Measurements from ENCODE around the gene MARCHF5. TPM values are rescaled to one million over a fixed set of nuclear protein-coding genes. Genes with fewer than 3 reads are reported as not detected.
"Not testable (repeated sequence)": the region's sequence is repeated elsewhere in the genome, so short reads cannot be mapped to it uniquely, and the experiment has no call there.

Gene MARCHF5
- polyA plus RNA-seq, 2 donors, result 23.9 to 32.5 TPM

DNA sequence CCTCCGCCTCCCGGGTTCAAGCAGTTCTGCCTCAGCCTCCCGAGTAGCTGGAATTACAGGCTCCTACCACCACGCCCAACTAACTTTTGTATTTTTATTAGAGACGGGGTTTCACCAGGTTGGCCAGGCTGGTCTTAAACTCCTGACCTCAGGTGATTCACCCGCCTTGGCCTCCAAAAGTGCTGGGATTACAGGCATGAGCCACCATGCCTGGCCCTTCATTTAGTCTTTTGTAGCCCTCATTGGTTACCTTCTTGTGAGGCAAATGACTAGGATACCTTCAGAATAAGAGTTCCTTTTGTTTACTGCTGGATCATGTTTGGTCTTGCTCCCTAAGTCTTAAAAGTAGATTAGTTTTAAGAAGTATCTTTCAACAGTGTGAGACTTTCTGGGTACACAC is 39.0 kb downstream of the MARCHF5 start:
- H3K4me3 ChIP-seq (ENCODE audit: low read depth in 1 of 2, low read length in 2 of 2); H3K4me1 ChIP-seq (ENCODE audit: control insufficient read depth in 2 of 2, insufficient read depth in 2 of 2, low read length in 1 of 2); H3K27me3 ChIP-seq (ENCODE audit: control insufficient read depth in 1 of 2, insufficient read depth in 2 of 2, low read length in 2 of 2); H3K36me3 ChIP-seq (ENCODE audit: control insufficient read depth in 2 of 2, insufficient read depth in 2 of 2, low read length in 1 of 2); H3K9me3 ChIP-seq (ENCODE audit: control insufficient read depth in 2 of 2, insufficient read depth in 1 of 2, low read depth in 1 of 2, low read length in 1 of 2): not testable (repeated sequence)
- peak overlapping the region; percentile 3 to 5 for H3K27ac ChIP-seq (ENCODE audit: low read depth in 2 of 2, low read length in 1 of 2)
- WGBS, 2 donors, result 60 to 68% methylated on average over 6 of the region's 6 CpGs

DNA sequence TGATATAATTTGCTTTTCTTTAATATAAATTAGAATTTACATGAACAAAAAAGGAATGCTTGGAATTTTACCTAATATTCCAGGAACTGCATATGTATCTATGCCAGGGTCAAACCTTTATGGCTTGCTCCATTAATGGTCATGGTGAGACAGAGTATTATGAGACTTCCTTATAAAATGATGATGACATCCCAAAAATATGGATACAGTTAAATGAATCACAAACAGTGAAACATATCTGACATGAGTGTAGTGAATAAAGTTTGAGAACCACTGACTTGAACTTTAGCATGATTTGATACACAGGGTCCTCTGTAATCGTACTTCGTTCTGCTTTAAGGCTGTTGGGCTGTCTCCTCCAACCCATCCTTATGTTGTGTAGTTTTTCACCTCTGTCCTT is 51.8 kb downstream of the MARCHF5 start:
- Histone ChIP-seq H3K27ac (ENCODE audit: low read depth in 2 of 2, low read length in 1 of 2) (peak overlapping the region in 1 of 2 donors; percentile 58), H3K36me3 (ENCODE audit: control insufficient read depth in 2 of 2, insufficient read depth in 2 of 2, low read length in 1 of 2) (peaks cover 0 to 7% of the 10 kb centered on the region in 2 donors), H3K4me3 (ENCODE audit: low read depth in 1 of 2, low read length in 2 of 2) (no peak overlapping the region), H3K27me3 (ENCODE audit: control insufficient read depth in 1 of 2, insufficient read depth in 2 of 2, low read length in 2 of 2) (no peaks in the 10 kb centered on the region), H3K4me1 (ENCODE audit: control insufficient read depth in 2 of 2, insufficient read depth in 2 of 2, low read length in 1 of 2) (no peaks in the 10 kb centered on the region), H3K9me3 (ENCODE audit: control insufficient read depth in 2 of 2, insufficient read depth in 1 of 2, low read depth in 1 of 2, low read length in 1 of 2) (no peaks in the 10 kb centered on the region)
- 96% methylated on average over 2 of the region's 2 CpGs for WGBS, 2 donors

DNA sequence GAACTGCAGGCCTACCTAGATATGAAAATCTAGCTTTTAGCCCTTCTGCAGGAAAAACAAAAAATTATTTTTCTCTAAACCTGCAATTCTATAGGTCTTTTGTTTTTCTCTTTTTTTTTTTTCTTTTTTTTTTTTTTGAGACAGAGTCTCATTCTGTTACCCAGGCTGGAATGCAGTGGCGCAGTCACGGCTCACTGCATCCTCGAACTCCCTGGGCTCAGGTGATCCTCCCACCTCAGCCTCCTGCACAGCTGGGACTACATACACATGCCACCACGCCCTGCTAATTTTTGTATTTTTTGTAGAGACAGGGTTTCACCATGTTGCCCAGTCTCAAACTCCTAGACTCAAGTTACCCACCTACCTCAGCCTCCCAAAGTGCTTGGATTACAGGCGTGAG is 54.6 kb downstream of the MARCHF5 start:
- 97% methylated on average over 5 of the region's 5 CpGs for WGBS, 2 donors
- not testable (repeated sequence) for H3K27ac ChIP-seq (ENCODE audit: low read depth in 2 of 2, low read length in 1 of 2); H3K9me3 ChIP-seq (ENCODE audit: control insufficient read depth in 2 of 2, insufficient read depth in 1 of 2, low read depth in 1 of 2, low read length in 1 of 2); H3K27me3 ChIP-seq (ENCODE audit: control insufficient read depth in 1 of 2, insufficient read depth in 2 of 2, low read length in 2 of 2); H3K4me3 ChIP-seq (ENCODE audit: low read depth in 1 of 2, low read length in 2 of 2); H3K4me1 ChIP-seq (ENCODE audit: control insufficient read depth in 2 of 2, insufficient read depth in 2 of 2, low read length in 1 of 2)
- peaks cover 0 to 11% of the 10 kb centered on the region in 2 donors for H3K36me3 ChIP-seq (ENCODE audit: control insufficient read depth in 2 of 2, insufficient read depth in 2 of 2, low read length in 1 of 2)

DNA sequence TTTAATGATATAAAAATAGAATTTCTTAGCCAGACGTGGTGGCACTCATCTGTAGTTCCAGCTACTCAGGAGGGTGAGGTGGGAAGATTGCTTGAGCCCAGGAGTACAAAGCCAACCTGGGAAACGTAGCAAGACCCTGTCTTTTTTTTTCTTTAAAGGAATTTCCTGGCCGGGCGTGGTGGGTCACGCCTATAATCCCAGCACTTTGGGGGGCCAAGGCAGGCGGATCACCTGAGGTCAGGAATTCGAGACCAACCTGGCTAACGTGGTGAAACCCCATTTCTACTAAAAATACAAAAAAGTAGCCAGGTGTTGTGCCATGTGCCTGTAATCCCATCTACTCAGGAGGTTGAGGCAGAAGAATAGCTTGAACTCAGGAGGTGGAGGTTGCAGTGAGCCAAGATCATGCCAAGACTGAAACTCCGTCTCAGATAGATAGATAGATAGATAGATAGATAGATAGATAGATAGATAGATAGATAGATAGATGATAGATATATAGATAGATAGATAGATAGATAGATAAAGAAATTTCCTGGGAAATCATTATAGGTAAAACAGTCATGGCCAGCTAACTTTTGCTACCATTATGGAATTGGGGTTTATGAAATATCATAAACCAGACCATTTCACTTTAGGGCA is 56.2 kb downstream of the MARCHF5 start:
- H3K9me3 ChIP-seq (ENCODE audit: control insufficient read depth in 2 of 2, insufficient read depth in 1 of 2, low read depth in 1 of 2, low read length in 1 of 2); H3K36me3 ChIP-seq (ENCODE audit: control insufficient read depth in 2 of 2, insufficient read depth in 2 of 2, low read length in 1 of 2); H3K27me3 ChIP-seq (ENCODE audit: control insufficient read depth in 1 of 2, insufficient read depth in 2 of 2, low read length in 2 of 2); H3K27ac ChIP-seq (ENCODE audit: low read depth in 2 of 2, low read length in 1 of 2); H3K4me3 ChIP-seq (ENCODE audit: low read depth in 1 of 2, low read length in 2 of 2); H3K4me1 ChIP-seq (ENCODE audit: control insufficient read depth in 2 of 2, insufficient read depth in 2 of 2, low read length in 1 of 2): not testable (repeated sequence)
- 91 to 93% methylated on average over 9 of the region's 9 CpGs for WGBS, 2 donors

DNA sequence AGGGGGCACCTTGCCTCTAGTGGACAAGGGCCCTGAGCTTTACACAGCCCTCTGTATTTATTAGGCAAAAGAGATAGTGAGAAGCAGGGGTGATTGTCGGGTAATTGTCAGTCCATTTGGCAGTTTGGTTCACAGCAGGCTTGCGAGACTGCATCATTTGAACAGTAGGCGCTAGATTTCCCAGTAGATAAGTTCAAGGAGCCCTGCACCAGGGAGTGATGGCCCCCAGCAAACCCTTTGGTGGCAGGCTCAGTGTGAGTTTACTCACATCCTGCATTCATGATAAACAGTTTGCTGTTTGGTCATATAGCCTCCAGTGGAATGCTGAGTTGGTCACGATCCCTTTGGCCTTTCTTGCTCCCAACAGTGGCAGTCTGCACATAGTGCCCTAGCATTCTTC is 59.4 kb downstream of the MARCHF5 start:
- peaks cover 0 to 4% of the 10 kb centered on the region in 2 donors for H3K36me3 ChIP-seq (ENCODE audit: control insufficient read depth in 2 of 2, insufficient read depth in 2 of 2, low read length in 1 of 2)
- no peaks in the 10 kb centered on the region for H3K27me3 ChIP-seq (ENCODE audit: control insufficient read depth in 1 of 2, insufficient read depth in 2 of 2, low read length in 2 of 2)
- no peaks in the 10 kb centered on the region for H3K9me3 ChIP-seq (ENCODE audit: control insufficient read depth in 2 of 2, insufficient read depth in 1 of 2, low read depth in 1 of 2, low read length in 1 of 2)
- no peaks in the 10 kb centered on the region for H3K4me1 ChIP-seq (ENCODE audit: control insufficient read depth in 2 of 2, insufficient read depth in 2 of 2, low read length in 1 of 2)
- no peak overlapping the region for H3K27ac ChIP-seq (ENCODE audit: low read depth in 2 of 2, low read length in 1 of 2)
- H3K4me3 ChIP-seq (ENCODE audit: low read depth in 1 of 2, low read length in 2 of 2), result no peak overlapping the region
- WGBS, 2 donors, result 89 to 94% methylated on average over 4 of the region's 4 CpGs

DNA sequence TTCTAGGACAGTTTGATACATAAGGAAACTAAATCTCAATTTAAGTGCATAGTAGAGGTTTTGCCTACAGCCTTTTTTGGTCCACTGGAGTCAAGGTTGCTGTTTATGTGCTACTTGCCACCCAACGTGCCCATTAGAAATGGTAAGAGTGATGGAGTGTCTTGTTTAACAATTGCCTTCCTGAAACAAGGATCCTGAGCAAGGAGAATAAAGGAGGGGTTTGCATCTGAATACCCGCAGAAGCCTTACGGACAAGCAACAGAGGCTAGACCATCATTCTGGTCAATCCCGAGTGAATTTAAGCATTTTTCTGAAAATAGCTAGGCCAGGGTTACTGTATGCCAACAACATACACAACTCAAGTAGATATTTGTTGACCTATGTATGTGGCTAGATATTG is 63.6 kb downstream of the MARCHF5 start:
- H3K9me3 ChIP-seq (ENCODE audit: control insufficient read depth in 2 of 2, insufficient read depth in 1 of 2, low read depth in 1 of 2, low read length in 1 of 2), result no peaks in the 10 kb centered on the region
- no peaks in the 10 kb centered on the region for H3K4me1 ChIP-seq (ENCODE audit: control insufficient read depth in 2 of 2, insufficient read depth in 2 of 2, low read length in 1 of 2)
- WGBS, 2 donors, result 59 to 72% methylated on average over 4 of the region's 4 CpGs
- no peak overlapping the region for H3K4me3 ChIP-seq (ENCODE audit: low read depth in 1 of 2, low read length in 2 of 2)
- peaks cover 0 to 4% of the 10 kb centered on the region in 2 donors for H3K36me3 ChIP-seq (ENCODE audit: control insufficient read depth in 2 of 2, insufficient read depth in 2 of 2, low read length in 1 of 2)
- H3K27me3 ChIP-seq (ENCODE audit: control insufficient read depth in 1 of 2, insufficient read depth in 2 of 2, low read length in 2 of 2), result no peaks in the 10 kb centered on the region
- no peak overlapping the region for H3K27ac ChIP-seq (ENCODE audit: low read depth in 2 of 2, low read length in 1 of 2)

DNA sequence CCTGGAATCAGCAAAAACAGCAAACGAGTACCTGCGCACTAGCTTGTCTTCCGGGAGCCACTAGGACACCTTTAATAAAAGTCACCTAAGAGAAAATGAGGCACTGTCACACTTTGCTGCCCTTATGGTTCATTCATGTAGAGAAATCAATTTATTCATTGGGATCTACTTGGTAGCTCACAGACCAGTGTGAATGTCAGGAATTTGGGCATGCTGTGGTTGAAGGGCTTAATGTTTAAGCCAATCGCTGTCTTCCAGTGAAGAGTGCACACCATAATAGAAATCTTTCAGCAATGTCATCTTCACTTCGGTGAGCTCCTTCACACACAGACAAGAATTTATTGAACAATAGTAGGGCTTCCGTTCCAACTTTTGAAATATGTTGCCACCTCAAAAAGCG is 65.1 kb downstream of the MARCHF5 start:
- no peaks in the 10 kb centered on the region for H3K27me3 ChIP-seq (ENCODE audit: control insufficient read depth in 1 of 2, insufficient read depth in 2 of 2, low read length in 2 of 2)
- no peak overlapping the region for H3K4me3 ChIP-seq (ENCODE audit: low read depth in 1 of 2, low read length in 2 of 2)
- H3K27ac ChIP-seq (ENCODE audit: low read depth in 2 of 2, low read length in 1 of 2), result no peak overlapping the region
- no peaks in the 10 kb centered on the region for H3K9me3 ChIP-seq (ENCODE audit: control insufficient read depth in 2 of 2, insufficient read depth in 1 of 2, low read depth in 1 of 2, low read length in 1 of 2)
- H3K4me1 ChIP-seq (ENCODE audit: control insufficient read depth in 2 of 2, insufficient read depth in 2 of 2, low read length in 1 of 2), result no peaks in the 10 kb centered on the region
- H3K36me3 ChIP-seq (ENCODE audit: control insufficient read depth in 2 of 2, insufficient read depth in 2 of 2, low read length in 1 of 2), result no peaks in the 10 kb centered on the region
- WGBS, 2 donors, result 82 to 83% methylated on average over 7 of the region's 7 CpGs

DNA sequence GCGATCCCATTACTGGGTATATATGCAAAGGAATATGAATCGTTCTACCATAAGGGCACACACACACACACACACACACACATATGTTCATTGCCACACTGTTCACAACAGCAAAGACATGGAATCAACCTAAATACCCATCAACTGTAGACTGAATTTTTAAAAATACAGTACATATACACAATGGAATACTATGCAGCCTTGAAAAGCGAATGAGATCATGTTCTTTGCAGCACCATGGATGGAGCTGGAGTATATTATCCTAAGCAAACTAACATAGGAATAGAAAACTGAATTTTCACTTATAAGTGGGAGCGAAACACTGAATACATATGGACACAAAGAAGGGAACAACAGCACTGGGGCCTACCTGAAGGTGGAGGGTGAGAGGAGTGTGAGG is 72.5 kb downstream of the MARCHF5 start:
- Histone ChIP-seq H3K4me1 (ENCODE audit: control insufficient read depth in 2 of 2, insufficient read depth in 2 of 2, low read length in 1 of 2) (no peaks in the 10 kb centered on the region), H3K9me3 (ENCODE audit: control insufficient read depth in 2 of 2, insufficient read depth in 1 of 2, low read depth in 1 of 2, low read length in 1 of 2) (no peaks in the 10 kb centered on the region), H3K4me3 (ENCODE audit: low read depth in 1 of 2, low read length in 2 of 2) (no peak overlapping the region), H3K36me3 (ENCODE audit: control insufficient read depth in 2 of 2, insufficient read depth in 2 of 2, low read length in 1 of 2) (no peaks in the 10 kb centered on the region), H3K27ac (ENCODE audit: low read depth in 2 of 2, low read length in 1 of 2) (no peak overlapping the region), H3K27me3 (ENCODE audit: control insufficient read depth in 1 of 2, insufficient read depth in 2 of 2, low read length in 2 of 2) (no peaks in the 10 kb centered on the region)
- WGBS, 2 donors, result 96 to 97% methylated on average over 4 of the region's 4 CpGs

DNA sequence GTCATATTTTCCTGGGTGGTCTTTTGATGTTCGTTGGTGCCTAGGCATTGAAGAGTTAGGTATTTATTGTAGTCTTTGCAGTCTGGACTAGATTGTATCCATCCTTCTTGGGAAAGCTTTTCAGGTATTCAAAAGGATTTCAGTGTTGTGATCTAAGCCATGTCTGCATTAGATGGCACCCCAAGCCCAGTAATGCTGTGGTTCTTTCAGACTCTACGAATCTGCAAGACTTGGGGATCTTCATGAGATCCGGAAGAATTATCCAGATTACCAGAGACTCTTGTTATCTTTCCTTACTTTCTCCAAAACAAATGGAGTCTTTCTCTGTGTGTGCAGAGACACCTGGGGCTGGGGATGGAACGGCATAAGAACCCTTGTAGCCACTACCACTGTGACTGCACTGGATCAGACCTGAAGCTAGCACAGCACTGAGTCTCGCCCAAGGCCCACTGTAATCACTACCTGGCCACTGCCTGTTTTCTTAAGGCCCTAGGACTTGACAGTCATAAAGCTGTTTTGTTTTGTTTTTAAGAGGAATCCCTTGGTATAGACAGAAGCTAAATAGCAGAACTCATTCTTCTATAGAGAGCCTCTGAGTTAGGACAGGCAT is 75.5 kb downstream of the MARCHF5 start:
- H3K9me3 ChIP-seq (ENCODE audit: control insufficient read depth in 2 of 2, insufficient read depth in 1 of 2, low read depth in 1 of 2, low read length in 1 of 2), result no peaks in the 10 kb centered on the region
- no peaks in the 10 kb centered on the region for H3K36me3 ChIP-seq (ENCODE audit: control insufficient read depth in 2 of 2, insufficient read depth in 2 of 2, low read length in 1 of 2)
- no peak overlapping the region for H3K4me3 ChIP-seq (ENCODE audit: low read depth in 1 of 2, low read length in 2 of 2)
- no peaks in the 10 kb centered on the region for H3K4me1 ChIP-seq (ENCODE audit: control insufficient read depth in 2 of 2, insufficient read depth in 2 of 2, low read length in 1 of 2)
- 77 to 85% methylated on average over 5 of the region's 5 CpGs for WGBS, 2 donors
- H3K27ac ChIP-seq (ENCODE audit: low read depth in 2 of 2, low read length in 1 of 2), result no peak overlapping the region
- no peaks in the 10 kb centered on the region for H3K27me3 ChIP-seq (ENCODE audit: control insufficient read depth in 1 of 2, insufficient read depth in 2 of 2, low read length in 2 of 2)

DNA sequence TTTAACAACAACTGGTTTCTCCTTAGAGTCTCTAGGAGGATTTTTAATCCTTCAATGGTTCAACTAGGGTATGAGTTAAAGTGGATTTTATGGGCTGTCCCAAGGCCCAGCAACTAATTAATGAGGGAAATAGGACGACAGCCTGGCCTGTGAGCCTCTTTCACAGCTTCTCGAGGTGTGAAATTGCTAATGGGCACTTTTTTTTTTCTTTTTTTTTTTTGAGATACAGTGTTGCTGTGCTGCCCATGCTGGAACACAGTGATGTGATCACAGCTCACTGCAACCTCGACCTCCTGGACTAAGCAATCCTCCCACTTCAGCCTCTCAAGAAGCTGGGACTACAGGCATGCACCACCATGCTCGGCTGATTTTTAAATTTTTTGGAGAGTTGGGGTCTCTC is 87.0 kb downstream of the MARCHF5 start:
- Histone ChIP-seq H3K36me3 (ENCODE audit: control insufficient read depth in 2 of 2, insufficient read depth in 2 of 2, low read length in 1 of 2) (no peaks in the 10 kb centered on the region), H3K27me3 (ENCODE audit: control insufficient read depth in 1 of 2, insufficient read depth in 2 of 2, low read length in 2 of 2) (no peaks in the 10 kb centered on the region), H3K4me1 (ENCODE audit: control insufficient read depth in 2 of 2, insufficient read depth in 2 of 2, low read length in 1 of 2) (no peaks in the 10 kb centered on the region), H3K27ac (ENCODE audit: low read depth in 2 of 2, low read length in 1 of 2) (no peak overlapping the region), H3K4me3 (ENCODE audit: low read depth in 1 of 2, low read length in 2 of 2) (no peak overlapping the region), H3K9me3 (ENCODE audit: control insufficient read depth in 2 of 2, insufficient read depth in 1 of 2, low read depth in 1 of 2, low read length in 1 of 2) (no peaks in the 10 kb centered on the region)
- WGBS, 2 donors, result 71 to 73% methylated on average over 4 of the region's 4 CpGs
